WI38 (cell line): ENCODE results near the gene F7.

Experiments used
- H3K4me3 ChIP-seq: 2 replicates; pipeline ENCODE4 v1.5.1; 2011; ENCODE audit warnings: low read depth, mild to moderate bottlenecking, control low read depth, low read length
- CTCF ChIP-seq: IDR thresholded peaks from 2 replicates; pipeline ENCODE4 v1.5.1; 2012; ENCODE audit warnings: low read depth, mild to moderate bottlenecking, control low read depth, low read length

Gene F7

GRCh38 chr13:113089693-113090414, 15.7 kb upstream of the F7 start:
- TF ChIP-seq CTCF = no peak
- H3K4me3 ChIP-seq = no peak overlapping the region

- TF ChIP-seq CTCF = no peak
- no peak overlapping the region for H3K4me3 ChIP-seq
Observed at GRCh38 chr13:113090415-113090770, 15.2 kb upstream of the F7 start.

- no peak for TF ChIP-seq CTCF
- no peak overlapping the region for H3K4me3 ChIP-seq
Observed at GRCh38 chr13:113090806-113091205, 14.8 kb upstream of the F7 start.

GRCh38 chr13:113091211-113091771, 14.3 kb upstream of the F7 start:
- H3K4me3 ChIP-seq = no peak overlapping the region
- no peak for TF ChIP-seq CTCF

GRCh38 chr13:113091891-113092775, 13.5 kb upstream of the F7 start:
- TF ChIP-seq CTCF = no peak
- no peak overlapping the region for H3K4me3 ChIP-seq

- no peak for TF ChIP-seq CTCF
Observed at GRCh38 chr13:113092776-113093579, 12.6 kb upstream of the F7 start.

More at GRCh38 chr13:113092776-113093579, 12.6 kb upstream of the F7 start:
- H3K4me3 ChIP-seq = no peak overlapping the region
